ENCODE measurements around the gene VMP1. TPM values are rescaled to one million over a fixed set of nuclear protein-coding genes. Genes with fewer than 3 reads are reported as not detected.

The VMP1 gene
- total and polyA plus RNA-seq, 4 donors = 46.4 to 118 (median 71.6) TPM

DNA sequence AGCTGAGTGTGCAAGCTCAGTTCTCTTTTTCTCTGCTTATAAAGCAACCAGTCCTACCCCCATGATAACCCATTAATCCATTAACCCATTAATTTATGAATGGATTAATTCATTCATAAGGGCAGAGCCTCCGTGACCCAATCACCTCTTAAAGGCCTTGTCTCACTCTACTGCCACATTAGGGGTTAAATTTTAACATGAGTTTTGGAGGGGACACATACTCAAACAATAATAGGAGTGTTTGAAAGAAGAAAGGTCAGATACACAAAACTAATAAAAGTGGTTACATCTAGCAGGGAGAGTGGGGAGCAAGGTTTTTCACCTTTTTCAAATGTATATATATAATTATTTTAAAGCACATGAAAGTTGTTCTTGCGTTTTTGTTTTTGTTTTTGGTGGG, 6.8 kb downstream of the VMP1 start:
- DNase-seq (ENCODE audit: low spot score) = no peak
- Histone ChIP-seq H3K36me3 (ENCODE audit: control insufficient read depth in 4 of 4, insufficient read depth in 3 of 4, low read depth in 1 of 4, low read length in 3 of 4) (peaks cover 0 to 2% (median 0%) of the 10 kb centered on the region in 4 donors), H3K9me3 (ENCODE audit: control insufficient read depth in 4 of 4, low read length in 3 of 4) (no peaks in the 10 kb centered on the region), H3K27me3 (ENCODE audit: control insufficient read depth in 4 of 4, insufficient read depth in 4 of 4, low read length in 3 of 4) (no peaks in the 10 kb centered on the region), H3K4me1 (ENCODE audit: control insufficient read depth in 4 of 4, insufficient read depth in 4 of 4, low read length in 3 of 4) (peaks cover 0 to 12% (median 5%) of the 10 kb centered on the region in 4 donors), H3K9ac (ENCODE audit: low read depth in 1 of 2, low read length in 2 of 2) (no peak overlapping the region), H3K4me3 (ENCODE audit: low read depth in 1 of 3, low read length in 3 of 3) (no peak overlapping the region), H3K27ac (ENCODE audit: low read depth in 1 of 2, low read length in 2 of 2) (no peak overlapping the region)
- WGBS = 53% methylated on average over 2 of the region's 2 CpGs
- no peak for TF ChIP-seq FOXA2 (IDR thresholded peaks at IDR 0.05)
- no peak for TF ChIP-seq RXRA (IDR thresholded peaks at IDR 0.05)
- no peak for TF ChIP-seq TAF1 (conservative IDR thresholded peaks at IDR 0.05)
- TF ChIP-seq EGR1 (IDR thresholded peaks at IDR 0.05; ENCODE audit: low read depth in 2 of 2) = no peak
- TF ChIP-seq, protein P1, sequence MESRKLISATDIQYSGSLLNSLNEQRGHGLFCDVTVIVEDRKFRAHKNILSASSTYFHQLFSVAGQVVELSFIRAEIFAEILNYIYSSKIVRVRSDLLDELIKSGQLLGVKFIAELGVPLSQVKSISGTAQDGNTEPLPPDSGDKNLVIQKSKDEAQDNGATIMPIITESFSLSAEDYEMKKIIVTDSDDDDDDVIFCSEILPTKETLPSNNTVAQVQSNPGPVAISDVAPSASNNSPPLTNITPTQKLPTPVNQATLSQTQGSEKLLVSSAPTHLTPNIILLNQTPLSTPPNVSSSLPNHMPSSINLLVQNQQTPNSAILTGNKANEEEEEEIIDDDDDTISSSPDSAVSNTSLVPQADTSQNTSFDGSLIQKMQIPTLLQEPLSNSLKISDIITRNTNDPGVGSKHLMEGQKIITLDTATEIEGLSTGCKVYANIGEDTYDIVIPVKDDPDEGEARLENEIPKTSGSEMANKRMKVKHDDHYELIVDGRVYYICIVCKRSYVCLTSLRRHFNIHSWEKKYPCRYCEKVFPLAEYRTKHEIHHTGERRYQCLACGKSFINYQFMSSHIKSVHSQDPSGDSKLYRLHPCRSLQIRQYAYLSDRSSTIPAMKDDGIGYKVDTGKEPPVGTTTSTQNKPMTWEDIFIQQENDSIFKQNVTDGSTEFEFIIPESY (IDR thresholded peaks at IDR 0.05) = no peak
- TF ChIP-seq, protein P2, sequence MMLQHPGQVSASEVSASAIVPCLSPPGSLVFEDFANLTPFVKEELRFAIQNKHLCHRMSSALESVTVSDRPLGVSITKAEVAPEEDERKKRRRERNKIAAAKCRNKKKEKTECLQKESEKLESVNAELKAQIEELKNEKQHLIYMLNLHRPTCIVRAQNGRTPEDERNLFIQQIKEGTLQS (IDR thresholded peaks at IDR 0.05) = no peak
- no peak for TF ChIP-seq NR2F2 (IDR thresholded peaks at IDR 0.05)
- TF ChIP-seq SP1 (IDR thresholded peaks at IDR 0.05) = no peak
- TF ChIP-seq RAD21 (IDR thresholded peaks at IDR 0.05) = no peak
- TF ChIP-seq HNF4A (conservative IDR thresholded peaks at IDR 0.05) = no peak
- TF ChIP-seq HNF4G (IDR thresholded peaks at IDR 0.05) = no peak
- TF ChIP-seq, protein P3, sequence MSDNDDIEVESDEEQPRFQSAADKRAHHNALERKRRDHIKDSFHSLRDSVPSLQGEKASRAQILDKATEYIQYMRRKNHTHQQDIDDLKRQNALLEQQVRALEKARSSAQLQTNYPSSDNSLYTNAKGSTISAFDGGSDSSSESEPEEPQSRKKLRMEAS (IDR thresholded peaks at IDR 0.05) = no peak
- TF ChIP-seq, protein P4, sequence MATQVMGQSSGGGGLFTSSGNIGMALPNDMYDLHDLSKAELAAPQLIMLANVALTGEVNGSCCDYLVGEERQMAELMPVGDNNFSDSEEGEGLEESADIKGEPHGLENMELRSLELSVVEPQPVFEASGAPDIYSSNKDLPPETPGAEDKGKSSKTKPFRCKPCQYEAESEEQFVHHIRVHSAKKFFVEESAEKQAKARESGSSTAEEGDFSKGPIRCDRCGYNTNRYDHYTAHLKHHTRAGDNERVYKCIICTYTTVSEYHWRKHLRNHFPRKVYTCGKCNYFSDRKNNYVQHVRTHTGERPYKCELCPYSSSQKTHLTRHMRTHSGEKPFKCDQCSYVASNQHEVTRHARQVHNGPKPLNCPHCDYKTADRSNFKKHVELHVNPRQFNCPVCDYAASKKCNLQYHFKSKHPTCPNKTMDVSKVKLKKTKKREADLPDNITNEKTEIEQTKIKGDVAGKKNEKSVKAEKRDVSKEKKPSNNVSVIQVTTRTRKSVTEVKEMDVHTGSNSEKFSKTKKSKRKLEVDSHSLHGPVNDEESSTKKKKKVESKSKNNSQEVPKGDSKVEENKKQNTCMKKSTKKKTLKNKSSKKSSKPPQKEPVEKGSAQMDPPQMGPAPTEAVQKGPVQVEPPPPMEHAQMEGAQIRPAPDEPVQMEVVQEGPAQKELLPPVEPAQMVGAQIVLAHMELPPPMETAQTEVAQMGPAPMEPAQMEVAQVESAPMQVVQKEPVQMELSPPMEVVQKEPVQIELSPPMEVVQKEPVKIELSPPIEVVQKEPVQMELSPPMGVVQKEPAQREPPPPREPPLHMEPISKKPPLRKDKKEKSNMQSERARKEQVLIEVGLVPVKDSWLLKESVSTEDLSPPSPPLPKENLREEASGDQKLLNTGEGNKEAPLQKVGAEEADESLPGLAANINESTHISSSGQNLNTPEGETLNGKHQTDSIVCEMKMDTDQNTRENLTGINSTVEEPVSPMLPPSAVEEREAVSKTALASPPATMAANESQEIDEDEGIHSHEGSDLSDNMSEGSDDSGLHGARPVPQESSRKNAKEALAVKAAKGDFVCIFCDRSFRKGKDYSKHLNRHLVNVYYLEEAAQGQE (IDR thresholded peaks at IDR 0.05) = no peak
- TF ChIP-seq YY1 (IDR thresholded peaks at IDR 0.05) = no peak
- no peak for TF ChIP-seq JUND (IDR thresholded peaks at IDR 0.05)
- TF ChIP-seq, protein P5, sequence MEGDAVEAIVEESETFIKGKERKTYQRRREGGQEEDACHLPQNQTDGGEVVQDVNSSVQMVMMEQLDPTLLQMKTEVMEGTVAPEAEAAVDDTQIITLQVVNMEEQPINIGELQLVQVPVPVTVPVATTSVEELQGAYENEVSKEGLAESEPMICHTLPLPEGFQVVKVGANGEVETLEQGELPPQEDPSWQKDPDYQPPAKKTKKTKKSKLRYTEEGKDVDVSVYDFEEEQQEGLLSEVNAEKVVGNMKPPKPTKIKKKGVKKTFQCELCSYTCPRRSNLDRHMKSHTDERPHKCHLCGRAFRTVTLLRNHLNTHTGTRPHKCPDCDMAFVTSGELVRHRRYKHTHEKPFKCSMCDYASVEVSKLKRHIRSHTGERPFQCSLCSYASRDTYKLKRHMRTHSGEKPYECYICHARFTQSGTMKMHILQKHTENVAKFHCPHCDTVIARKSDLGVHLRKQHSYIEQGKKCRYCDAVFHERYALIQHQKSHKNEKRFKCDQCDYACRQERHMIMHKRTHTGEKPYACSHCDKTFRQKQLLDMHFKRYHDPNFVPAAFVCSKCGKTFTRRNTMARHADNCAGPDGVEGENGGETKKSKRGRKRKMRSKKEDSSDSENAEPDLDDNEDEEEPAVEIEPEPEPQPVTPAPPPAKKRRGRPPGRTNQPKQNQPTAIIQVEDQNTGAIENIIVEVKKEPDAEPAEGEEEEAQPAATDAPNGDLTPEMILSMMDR (IDR thresholded peaks at IDR 0.05; ENCODE audit: low read depth, low read length, missing input control) = no peak
- TF ChIP-seq GABPA (IDR thresholded peaks at IDR 0.05 in 1 of 2, conservative IDR thresholded peaks at IDR 0.05 in 1 of 2) = no peak
- no peak for TF ChIP-seq FOXA1 (IDR thresholded peaks at IDR 0.05)

Measured in liver (tissue), 9 donors.